SU-DHL-6 (cell line): Measurements from ENCODE around the gene CBLB.

Experiments used
- H2AFZ ChIP-seq: fragments of 200-600 bp; sonication (generic); 2 replicates; pipeline ENCODE4 v1.6.1; 2014; ENCODE audit warnings: low read depth, mild to moderate bottlenecking, moderate library complexity, mixed read lengths, antibody characterized with exemption, low read length; ENCODE audit not compliant: severe bottlenecking
- H3F3A ChIP-seq: fragments of 200-600 bp; shearing (Covaris generic); 2 replicates; pipeline ENCODE4 v1.6.0; 2016; ENCODE audit warnings: antibody characterized with exemption, mild to moderate bottlenecking; ENCODE audit not compliant: insufficient read depth
- H3K27ac ChIP-seq: fragments of 200-600 bp; sonication (generic); 2 replicates; pipeline ENCODE4 v1.5.1; 2016; ENCODE audit warnings: low read depth, mild to moderate bottlenecking, low read length, moderate library complexity, mixed read lengths
- H3K27me3 ChIP-seq: fragments of 200-600 bp; sonication (generic), shearing (Covaris generic); 2 replicates; pipeline ENCODE4 v1.6.0; 2014; ENCODE audit warnings: mild to moderate bottlenecking, low read length
- H3K36me3 ChIP-seq: fragments of 200-600 bp; sonication (generic); 2 replicates; pipeline ENCODE4 v1.6.1; 2014; ENCODE audit warnings: mild to moderate bottlenecking, low read length, mixed read lengths
- H3K4me2 ChIP-seq: fragments of 300-600, 200-600 bp; shearing (Covaris generic), sonication (generic); 2 replicates; pipeline ENCODE4 v1.6.0; 2014; ENCODE audit warnings: low read length, low read depth, mild to moderate bottlenecking; ENCODE audit not compliant: poor library complexity, severe bottlenecking
- H3K4me3 ChIP-seq: fragments of 200-600 bp; sonication (generic); 2 replicates; pipeline ENCODE4 v1.5.1; 2014; ENCODE audit warnings: antibody characterized with exemption, low read length, mild to moderate bottlenecking, mixed read lengths; ENCODE audit not compliant: insufficient read depth, poor library complexity, severe bottlenecking
- H3K79me2 ChIP-seq: fragments of 200-600 bp; sonication (generic); 2 replicates; pipeline ENCODE4 v1.6.1; 2014; ENCODE audit warnings: mild to moderate bottlenecking, low read length, moderate library complexity; ENCODE audit not compliant: insufficient read depth
- H3K9ac ChIP-seq: fragments of 200-600 bp; sonication (generic); 2 replicates; pipeline ENCODE4 v1.7.0; 2014; ENCODE audit warnings: mild to moderate bottlenecking, low read length
- H3K9me2 ChIP-seq: fragments of 200-600 bp; sonication (generic); replicated peaks from 2 replicates; pipeline ENCODE4 v1.6.1; 2014; ENCODE audit warnings: low read length; ENCODE audit not compliant: insufficient read depth
- H3K9me3 ChIP-seq: fragments of 200-600 bp; sonication (generic); 2 replicates; pipeline ENCODE4 v1.6.1; 2014; ENCODE audit warnings: low read length, mixed read lengths; ENCODE audit not compliant: insufficient read depth
- H4K20me1 ChIP-seq: fragments of 200-600 bp; sonication (generic); 2 replicates; pipeline ENCODE4 v1.6.1; 2014; ENCODE audit warnings: low read depth, mild to moderate bottlenecking, antibody characterized with exemption, low read length, moderate library complexity, mixed read lengths
- EZH2phosphoT487 ChIP-seq: fragments of 200-600 bp; sonication (generic), shearing (Covaris generic); conservative IDR thresholded peaks from 2 replicates; pipeline ENCODE4 v1.6.1; 2018; ENCODE audit warnings: mild to moderate bottlenecking, antibody characterized with exemption, low read length, moderate library complexity, mixed read lengths
- TF ChIP-seq, protein P1 (sequence below): fragments of 200-600 bp; sonication (generic); IDR thresholded peaks from one replicate; pipeline ENCODE4 v1.5.1; 2017; ENCODE audit warnings: antibody characterized with exemption, mild to moderate bottlenecking, low read length, moderate library complexity; ENCODE audit not compliant: insufficient read depth, poor library complexity, severe bottlenecking

CBLB gene

GRCh38 chr3:105767216-105767615 is 101.6 kb downstream of the CBLB start:
- Histone ChIP-seq H3K79me2 (peaks cover 90% of the 10 kb centered on the region), H2AFZ (no peak overlapping the region)

DNA sequence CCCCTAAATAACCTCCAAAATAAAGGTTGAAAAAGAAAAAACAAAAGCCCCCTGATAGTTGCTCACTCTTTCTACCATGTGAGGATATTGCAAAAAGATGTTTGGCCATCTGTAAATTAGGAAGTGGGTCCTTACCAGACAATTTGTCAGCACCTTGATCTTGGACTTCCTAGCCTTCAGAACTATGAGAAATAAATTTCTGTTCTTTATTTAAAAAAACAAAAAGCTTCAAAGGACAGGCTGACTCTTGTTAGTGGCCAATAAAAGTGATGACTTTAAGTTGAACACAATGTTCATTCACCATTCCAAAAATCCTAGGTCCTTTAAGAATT is 103.5 kb downstream of the CBLB start:
- no peak overlapping the region for H3K4me2 ChIP-seq
- H4K20me1 ChIP-seq: no peaks in the 10 kb centered on the region
- no peak overlapping the region for H2AFZ ChIP-seq
- H3K9me2 ChIP-seq: no peaks in the 10 kb centered on the region
- no peaks in the 10 kb centered on the region for H3F3A ChIP-seq
- peaks cover 26% of the 10 kb centered on the region; the same call in 1 of the 2 replicates for H3K9me3 ChIP-seq
- no peaks in the 10 kb centered on the region for H3K27me3 ChIP-seq
- H3K36me3 ChIP-seq: peaks cover 71% of the 10 kb centered on the region
- H3K9ac ChIP-seq: no peak overlapping the region
- peak overlapping the region; percentile 27; the same call in 1 of the 2 replicates for H3K27ac ChIP-seq
- no peak overlapping the region for H3K4me3 ChIP-seq
- H3K79me2 ChIP-seq: peaks cover 70% of the 10 kb centered on the region
- no peak for TF ChIP-seq EZH2phosphoT487
- TF ChIP-seq, protein P1, sequence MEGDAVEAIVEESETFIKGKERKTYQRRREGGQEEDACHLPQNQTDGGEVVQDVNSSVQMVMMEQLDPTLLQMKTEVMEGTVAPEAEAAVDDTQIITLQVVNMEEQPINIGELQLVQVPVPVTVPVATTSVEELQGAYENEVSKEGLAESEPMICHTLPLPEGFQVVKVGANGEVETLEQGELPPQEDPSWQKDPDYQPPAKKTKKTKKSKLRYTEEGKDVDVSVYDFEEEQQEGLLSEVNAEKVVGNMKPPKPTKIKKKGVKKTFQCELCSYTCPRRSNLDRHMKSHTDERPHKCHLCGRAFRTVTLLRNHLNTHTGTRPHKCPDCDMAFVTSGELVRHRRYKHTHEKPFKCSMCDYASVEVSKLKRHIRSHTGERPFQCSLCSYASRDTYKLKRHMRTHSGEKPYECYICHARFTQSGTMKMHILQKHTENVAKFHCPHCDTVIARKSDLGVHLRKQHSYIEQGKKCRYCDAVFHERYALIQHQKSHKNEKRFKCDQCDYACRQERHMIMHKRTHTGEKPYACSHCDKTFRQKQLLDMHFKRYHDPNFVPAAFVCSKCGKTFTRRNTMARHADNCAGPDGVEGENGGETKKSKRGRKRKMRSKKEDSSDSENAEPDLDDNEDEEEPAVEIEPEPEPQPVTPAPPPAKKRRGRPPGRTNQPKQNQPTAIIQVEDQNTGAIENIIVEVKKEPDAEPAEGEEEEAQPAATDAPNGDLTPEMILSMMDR: no peak

More at GRCh38 chr3:105767216-105767615, 101.6 kb downstream of the CBLB start:
- Histone ChIP-seq H3K4me3 (no peak overlapping the region), H3K9me3 (peaks cover 16% of the 10 kb centered on the region; the same call in 1 of the 2 replicates), H3K4me2 (peak overlapping the region; percentile 5), H3K9me2 (no peaks in the 10 kb centered on the region), H3K27ac (no peak overlapping the region), H3K9ac (no peak overlapping the region), H3K27me3 (no peaks in the 10 kb centered on the region), H3K36me3 (peaks cover 58% of the 10 kb centered on the region), H3F3A (no peaks in the 10 kb centered on the region), H4K20me1 (no peaks in the 10 kb centered on the region)
- TF ChIP-seq EZH2phosphoT487: no peak
- TF ChIP-seq, protein P1: no peak

DNA sequence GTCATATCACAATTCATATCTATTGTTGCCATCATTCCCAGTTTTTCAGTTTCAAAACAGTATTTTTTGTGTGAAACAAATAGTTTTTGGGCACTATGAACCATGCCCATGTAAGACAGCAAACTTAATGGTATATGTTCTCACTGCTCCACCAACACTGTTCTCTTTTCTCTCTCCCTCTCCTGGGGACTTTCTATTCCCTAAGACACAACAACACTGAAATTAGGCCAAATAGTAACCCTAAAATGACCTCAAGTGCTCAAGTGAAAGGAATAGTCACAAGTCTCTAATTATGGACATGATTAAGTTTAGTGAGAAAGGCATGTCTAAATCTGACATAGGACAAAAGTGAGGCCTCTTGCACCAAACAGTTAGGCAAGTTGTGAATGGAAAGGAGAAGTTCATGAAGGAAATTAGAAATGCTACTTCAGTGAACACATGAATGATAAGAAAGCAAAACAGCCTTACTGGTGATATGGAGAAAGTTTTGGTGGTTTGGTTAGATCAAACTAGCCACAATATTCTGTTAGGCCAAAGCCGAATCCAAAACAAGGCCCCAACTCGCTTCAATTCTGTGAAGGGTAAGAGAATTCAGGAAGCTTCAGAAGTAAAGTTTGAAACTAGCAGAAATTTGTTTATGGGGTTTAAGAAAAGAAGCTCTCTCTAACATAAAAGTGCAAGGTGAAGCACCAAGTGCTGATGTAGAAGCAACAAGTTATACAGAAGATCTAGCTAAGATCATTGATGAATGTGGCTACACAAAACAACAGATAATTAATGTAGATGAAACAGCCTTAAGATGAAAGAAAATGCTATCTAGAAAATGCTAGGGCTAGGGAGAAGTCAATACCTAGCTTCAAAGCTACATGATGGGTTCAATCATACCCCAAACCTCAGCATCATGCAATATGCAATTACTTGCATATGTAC is 104.2 kb downstream of the CBLB start:
- no peaks in the 10 kb centered on the region for H4K20me1 ChIP-seq
- H3K27me3 ChIP-seq: no peaks in the 10 kb centered on the region
- H3K9ac ChIP-seq: no peak overlapping the region
- no peak overlapping the region for H3K4me3 ChIP-seq
- H3K9me3 ChIP-seq: peaks cover 30% of the 10 kb centered on the region; the same call in 1 of the 2 replicates
- peaks cover 77% of the 10 kb centered on the region for H3K36me3 ChIP-seq
- TF ChIP-seq, protein P1: no peak
- TF ChIP-seq EZH2phosphoT487: no peak
- H3K27ac ChIP-seq: peak overlapping the region; percentile 27; the same call in 1 of the 2 replicates
- H2AFZ ChIP-seq: no peak overlapping the region
- no peaks in the 10 kb centered on the region for H3F3A ChIP-seq
- H3K79me2 ChIP-seq: peaks cover 67% of the 10 kb centered on the region
- H3K4me2 ChIP-seq: no peak overlapping the region
- H3K9me2 ChIP-seq: no peaks in the 10 kb centered on the region
